SU-DHL-6 (cell line): ENCODE data around the gene CPSF4L.

Experiments
- EZH2phosphoT487 ChIP-seq: fragments of 200-600 bp; sonication (generic), shearing (Covaris generic); conservative IDR thresholded peaks from 2 replicates; pipeline ENCODE4 v1.6.1; 2018; ENCODE audit warnings: mild to moderate bottlenecking, antibody characterized with exemption, low read length, moderate library complexity, mixed read lengths
- TF ChIP-seq, protein P1 (sequence below): fragments of 200-600 bp; sonication (generic); IDR thresholded peaks from one replicate; pipeline ENCODE4 v1.5.1; 2017; ENCODE audit warnings: antibody characterized with exemption, mild to moderate bottlenecking, low read length, moderate library complexity; ENCODE audit not compliant: insufficient read depth, poor library complexity, severe bottlenecking

DNA sequence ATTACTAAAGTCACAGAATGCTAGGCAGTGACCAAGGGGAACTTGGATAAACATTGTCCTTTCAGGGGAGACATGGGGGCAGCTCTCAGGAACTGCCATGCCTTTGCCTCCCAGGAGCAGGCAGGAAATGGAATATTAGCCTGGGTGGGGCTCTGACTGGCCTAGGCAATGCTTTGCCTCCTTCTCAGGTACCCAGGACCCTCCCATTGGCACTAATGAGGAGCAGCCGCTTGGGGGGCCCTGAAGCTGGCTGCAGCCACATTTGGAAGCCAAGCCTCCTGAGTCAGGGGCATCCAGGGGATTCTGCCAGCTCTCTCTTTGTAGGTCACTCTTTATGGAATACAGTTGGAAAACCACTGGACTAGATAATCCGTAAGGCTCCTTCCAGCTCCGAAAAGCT is 5.5 kb downstream of the CPSF4L start:
- TF ChIP-seq, protein P1, sequence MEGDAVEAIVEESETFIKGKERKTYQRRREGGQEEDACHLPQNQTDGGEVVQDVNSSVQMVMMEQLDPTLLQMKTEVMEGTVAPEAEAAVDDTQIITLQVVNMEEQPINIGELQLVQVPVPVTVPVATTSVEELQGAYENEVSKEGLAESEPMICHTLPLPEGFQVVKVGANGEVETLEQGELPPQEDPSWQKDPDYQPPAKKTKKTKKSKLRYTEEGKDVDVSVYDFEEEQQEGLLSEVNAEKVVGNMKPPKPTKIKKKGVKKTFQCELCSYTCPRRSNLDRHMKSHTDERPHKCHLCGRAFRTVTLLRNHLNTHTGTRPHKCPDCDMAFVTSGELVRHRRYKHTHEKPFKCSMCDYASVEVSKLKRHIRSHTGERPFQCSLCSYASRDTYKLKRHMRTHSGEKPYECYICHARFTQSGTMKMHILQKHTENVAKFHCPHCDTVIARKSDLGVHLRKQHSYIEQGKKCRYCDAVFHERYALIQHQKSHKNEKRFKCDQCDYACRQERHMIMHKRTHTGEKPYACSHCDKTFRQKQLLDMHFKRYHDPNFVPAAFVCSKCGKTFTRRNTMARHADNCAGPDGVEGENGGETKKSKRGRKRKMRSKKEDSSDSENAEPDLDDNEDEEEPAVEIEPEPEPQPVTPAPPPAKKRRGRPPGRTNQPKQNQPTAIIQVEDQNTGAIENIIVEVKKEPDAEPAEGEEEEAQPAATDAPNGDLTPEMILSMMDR: no peak
- TF ChIP-seq EZH2phosphoT487: no peak
